ENCODE data around the gene GTF2H1. TPM values are rescaled to one million over a fixed set of nuclear protein-coding genes. Genes with fewer than 3 reads are reported as not detected.

Gene GTF2H1
- polyA plus RNA-seq, 1 of the 3 experiments (the other 2 are of a cell fraction) = 31.2 TPM

- Histone ChIP-seq H3F3A (replicated peaks; ENCODE audit: insufficient read depth) (peaks cover 11% of the 10 kb centered on the region), H3K4me3 (ENCODE audit: low read depth in 2 of 2, low read length in 1 of 2) (no peak overlapping the region), H3K36me3 (replicated peaks in 1 of 2; ENCODE audit: control insufficient read depth in 1 of 2, insufficient read depth in 2 of 2, low read length in 1 of 2) (peaks cover 39 to 42% of the 10 kb centered on the region in 2 experiments), H3K27me3 (ENCODE audit: insufficient read depth) (no peaks in the 10 kb centered on the region), H3K9me3 (no peaks in the 10 kb centered on the region), H4K20me1 (ENCODE audit: insufficient read depth) (no peaks in the 10 kb centered on the region), H3K9ac (no peak overlapping the region), H3K27ac (ENCODE audit: low read depth in 2 of 2, low read length in 1 of 2) (peak overlapping the region; percentile 57 to 74; a peak in 3 of 4 replicates), H3K9me2 (no peaks in the 10 kb centered on the region), H3K4me2 (no peak overlapping the region), H3K79me2 (ENCODE audit: insufficient read depth) (peaks cover 40% of the 10 kb centered on the region), H2AFZ (ENCODE audit: low read depth) (no peak overlapping the region), H3K4me1 (ENCODE audit: control insufficient read depth in 1 of 2, insufficient read depth in 2 of 2, low read depth in 1 of 2, low read length in 1 of 2) (peaks cover 0 to 8% of the 10 kb centered on the region in 2 experiments; a peak in 3 of 4 replicates)
- WGBS (ENCODE audit: low lambda C conversion rate) = 80% methylated on average over 3 of the region's 3 CpGs
- ChIA-PET POLR2A (no interaction called here), CTCF (interaction anchor here (1.0 kb wide), 1 partner anchor 197 kb away, joined by 4 read pairs; no protein-coding TSS in a partner anchor)
- TF ChIP-seq NRF1 (IDR thresholded peaks at IDR 0.05; ENCODE audit: low read depth, low read length) (no peak), CHD2 (IDR thresholded peaks at IDR 0.05; ENCODE audit: low read length, partially characterized antibody) (no peak), RFX5 (IDR thresholded peaks at IDR 0.05; ENCODE audit: low read length) (no peak), POLR2AphosphoS5 (IDR thresholded peaks at IDR 0.05; ENCODE audit: low read depth, low read length) (no peak), FOSL2 (IDR thresholded peaks at IDR 0.05; ENCODE audit: borderline replicate concordance, low read depth) (no peak), MXI1 (IDR thresholded peaks at IDR 0.05; ENCODE audit: low read depth, low read length) (no peak), GABPA (IDR thresholded peaks at IDR 0.05; ENCODE audit: low read depth) (no peak), TEAD4 (IDR thresholded peaks at IDR 0.05; ENCODE audit: borderline replicate concordance, insufficient read depth) (no peak), IRF3 (IDR thresholded peaks at IDR 0.05; ENCODE audit: low read depth, low read length) (no peak), SIN3A (IDR thresholded peaks at IDR 0.05; ENCODE audit: borderline replicate concordance, low read depth, low read length) (no peak), EP300 (IDR thresholded peaks at IDR 0.05; ENCODE audit: borderline replicate concordance in 1 of 2, low read depth in 1 of 2, low read length in 1 of 2) (no peak), RCOR1 (IDR thresholded peaks at IDR 0.05; ENCODE audit: low read length) (no peak), SMC3 (IDR thresholded peaks at IDR 0.05; ENCODE audit: low read depth, low read length) (no peak), ELF1 (IDR thresholded peaks at IDR 0.05) (no peak), RAD21 (IDR thresholded peaks at IDR 0.05; ENCODE audit: low read length) (no peak)
- TF ChIP-seq, protein P1, sequence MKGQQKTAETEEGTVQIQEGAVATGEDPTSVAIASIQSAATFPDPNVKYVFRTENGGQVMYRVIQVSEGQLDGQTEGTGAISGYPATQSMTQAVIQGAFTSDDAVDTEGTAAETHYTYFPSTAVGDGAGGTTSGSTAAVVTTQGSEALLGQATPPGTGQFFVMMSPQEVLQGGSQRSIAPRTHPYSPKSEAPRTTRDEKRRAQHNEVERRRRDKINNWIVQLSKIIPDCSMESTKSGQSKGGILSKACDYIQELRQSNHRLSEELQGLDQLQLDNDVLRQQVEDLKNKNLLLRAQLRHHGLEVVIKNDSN (IDR thresholded peaks at IDR 0.05; ENCODE audit: borderline replicate concordance, low read depth) = no peak
- TF ChIP-seq, protein P2, sequence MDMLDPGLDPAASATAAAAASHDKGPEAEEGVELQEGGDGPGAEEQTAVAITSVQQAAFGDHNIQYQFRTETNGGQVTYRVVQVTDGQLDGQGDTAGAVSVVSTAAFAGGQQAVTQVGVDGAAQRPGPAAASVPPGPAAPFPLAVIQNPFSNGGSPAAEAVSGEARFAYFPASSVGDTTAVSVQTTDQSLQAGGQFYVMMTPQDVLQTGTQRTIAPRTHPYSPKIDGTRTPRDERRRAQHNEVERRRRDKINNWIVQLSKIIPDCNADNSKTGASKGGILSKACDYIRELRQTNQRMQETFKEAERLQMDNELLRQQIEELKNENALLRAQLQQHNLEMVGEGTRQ (IDR thresholded peaks at IDR 0.05; ENCODE audit: borderline replicate concordance, low read depth, low read length) = no peak
- TF ChIP-seq, protein P3, sequence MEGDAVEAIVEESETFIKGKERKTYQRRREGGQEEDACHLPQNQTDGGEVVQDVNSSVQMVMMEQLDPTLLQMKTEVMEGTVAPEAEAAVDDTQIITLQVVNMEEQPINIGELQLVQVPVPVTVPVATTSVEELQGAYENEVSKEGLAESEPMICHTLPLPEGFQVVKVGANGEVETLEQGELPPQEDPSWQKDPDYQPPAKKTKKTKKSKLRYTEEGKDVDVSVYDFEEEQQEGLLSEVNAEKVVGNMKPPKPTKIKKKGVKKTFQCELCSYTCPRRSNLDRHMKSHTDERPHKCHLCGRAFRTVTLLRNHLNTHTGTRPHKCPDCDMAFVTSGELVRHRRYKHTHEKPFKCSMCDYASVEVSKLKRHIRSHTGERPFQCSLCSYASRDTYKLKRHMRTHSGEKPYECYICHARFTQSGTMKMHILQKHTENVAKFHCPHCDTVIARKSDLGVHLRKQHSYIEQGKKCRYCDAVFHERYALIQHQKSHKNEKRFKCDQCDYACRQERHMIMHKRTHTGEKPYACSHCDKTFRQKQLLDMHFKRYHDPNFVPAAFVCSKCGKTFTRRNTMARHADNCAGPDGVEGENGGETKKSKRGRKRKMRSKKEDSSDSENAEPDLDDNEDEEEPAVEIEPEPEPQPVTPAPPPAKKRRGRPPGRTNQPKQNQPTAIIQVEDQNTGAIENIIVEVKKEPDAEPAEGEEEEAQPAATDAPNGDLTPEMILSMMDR (IDR thresholded peaks at IDR 0.05) = no peak
- DNase-seq = no peak
Observed at GRCh38 chr11:18312012-18312411, 10.4 kb upstream of the GTF2H1 start.

All from SK-N-SH (cell line).